Measurements from ENCODE around the gene CYP21A2. TPM values are rescaled to one million over a fixed set of nuclear protein-coding genes. Genes with fewer than 3 reads are reported as not detected.
"Not testable (repeated sequence)": the region's sequence is repeated elsewhere in the genome, so short reads cannot be mapped to it uniquely, and the experiment has no call there.

The CYP21A2 gene
- total RNA-seq, 1 experiment from 2014 or later, result not detected

GRCh38 chr6:32046450-32047083, 8.4 kb downstream of the CYP21A2 start:
- in situ Hi-C loops (cut with HindIII; ENCODE audit: low pct_unique_long_range_greater_than_20kb, low sequenced_read_pairs), result no loop called here
- no peak for DNase-seq (ENCODE audit: low read depth, low spot score)

- in situ Hi-C loops (cut with HindIII; ENCODE audit: low pct_unique_long_range_greater_than_20kb, low sequenced_read_pairs), result no loop called here
- no peak for DNase-seq (ENCODE audit: low read depth, low spot score)
These were observed 8.9 kb downstream of the CYP21A2 start for GRCh38 chr6:32047084-32047478.

GRCh38 chr6:32047539-32047854, 9.3 kb downstream of the CYP21A2 start:
- in situ Hi-C loops (cut with HindIII; ENCODE audit: low pct_unique_long_range_greater_than_20kb, low sequenced_read_pairs), result no loop called here
- no peak for DNase-seq (ENCODE audit: low read depth, low spot score)

- in situ Hi-C loops (cut with HindIII; ENCODE audit: low pct_unique_long_range_greater_than_20kb, low sequenced_read_pairs), result no loop called here
- DNase-seq (ENCODE audit: low read depth, low spot score), result peak; percentile 67
These were observed 9.9 kb downstream of the CYP21A2 start for GRCh38 chr6:32047855-32048766.

GRCh38 chr6:32049149-32049548, 10.9 kb downstream of the CYP21A2 start:
- in situ Hi-C loops (cut with HindIII; ENCODE audit: low pct_unique_long_range_greater_than_20kb, low sequenced_read_pairs), result not testable (repeated sequence)

GRCh38 chr6:32049736-32050135, 11.5 kb downstream of the CYP21A2 start:
- in situ Hi-C loops (cut with HindIII; ENCODE audit: low pct_unique_long_range_greater_than_20kb, low sequenced_read_pairs); DNase-seq (ENCODE audit: low read depth, low spot score): not testable (repeated sequence)

More at GRCh38 chr6:32049149-32049548, 10.9 kb downstream of the CYP21A2 start:
- DNase-seq (ENCODE audit: low read depth, low spot score), result not testable (repeated sequence)

GRCh38 chr6:32050562-32050961, 12.3 kb downstream of the CYP21A2 start:
- in situ Hi-C loops (cut with HindIII; ENCODE audit: low pct_unique_long_range_greater_than_20kb, low sequenced_read_pairs), result no loop called here
- no peak for DNase-seq (ENCODE audit: low read depth, low spot score)

- DNase-seq (ENCODE audit: low read depth, low spot score); in situ Hi-C loops (cut with HindIII; ENCODE audit: low pct_unique_long_range_greater_than_20kb, low sequenced_read_pairs): not testable (repeated sequence)
These were observed 14.4 kb downstream of the CYP21A2 start for GRCh38 chr6:32052626-32053025.

- DNase-seq (ENCODE audit: low read depth, low spot score); in situ Hi-C loops (cut with HindIII; ENCODE audit: low pct_unique_long_range_greater_than_20kb, low sequenced_read_pairs): not testable (repeated sequence)
These were observed 15.1 kb downstream of the CYP21A2 start for GRCh38 chr6:32053314-32053713.

- DNase-seq (ENCODE audit: low read depth, low spot score); in situ Hi-C loops (cut with HindIII; ENCODE audit: low pct_unique_long_range_greater_than_20kb, low sequenced_read_pairs): not testable (repeated sequence)
These were observed 17.5 kb downstream of the CYP21A2 start for GRCh38 chr6:32055756-32056155.

- DNase-seq (ENCODE audit: low read depth, low spot score), result no peak
These were observed 18.0 kb downstream of the CYP21A2 start for GRCh38 chr6:32056254-32056653.

GRCh38 chr6:32057966-32058365, 19.8 kb downstream of the CYP21A2 start:
- DNase-seq (ENCODE audit: low read depth, low spot score), result no peak
- in situ Hi-C loops (cut with HindIII; ENCODE audit: low pct_unique_long_range_greater_than_20kb, low sequenced_read_pairs), result no loop called here

More at GRCh38 chr6:32056254-32056653, 18.0 kb downstream of the CYP21A2 start:
- in situ Hi-C loops (cut with HindIII; ENCODE audit: low pct_unique_long_range_greater_than_20kb, low sequenced_read_pairs), result no loop called here

- in situ Hi-C loops (cut with HindIII; ENCODE audit: low pct_unique_long_range_greater_than_20kb, low sequenced_read_pairs), result no loop called here
- DNase-seq (ENCODE audit: low read depth, low spot score), result no peak
These were observed 20.3 kb downstream of the CYP21A2 start for GRCh38 chr6:32058511-32058963.

- peak; percentile 90 for DNase-seq (ENCODE audit: low read depth, low spot score)
- in situ Hi-C loops (cut with HindIII; ENCODE audit: low pct_unique_long_range_greater_than_20kb, low sequenced_read_pairs), result no loop called here
These were observed 22.9 kb downstream of the CYP21A2 start for GRCh38 chr6:32060966-32061655.

GRCh38 chr6:32064706-32065105, 26.5 kb downstream of the CYP21A2 start:
- no peak for DNase-seq (ENCODE audit: low read depth, low spot score)
- in situ Hi-C loops (cut with HindIII; ENCODE audit: low pct_unique_long_range_greater_than_20kb, low sequenced_read_pairs), result no loop called here

- DNase-seq (ENCODE audit: low read depth, low spot score); in situ Hi-C loops (cut with HindIII; ENCODE audit: low pct_unique_long_range_greater_than_20kb, low sequenced_read_pairs): not testable (repeated sequence)
These were observed 29.3 kb downstream of the CYP21A2 start for GRCh38 chr6:32067521-32067920.

GRCh38 chr6:32068315-32068714, 30.1 kb downstream of the CYP21A2 start:
- in situ Hi-C loops (cut with HindIII; ENCODE audit: low pct_unique_long_range_greater_than_20kb, low sequenced_read_pairs), result not testable (repeated sequence)

GRCh38 chr6:32068867-32069266, 30.7 kb downstream of the CYP21A2 start:
- in situ Hi-C loops (cut with HindIII; ENCODE audit: low pct_unique_long_range_greater_than_20kb, low sequenced_read_pairs), result no loop called here
- DNase-seq (ENCODE audit: low read depth, low spot score), result no peak

More at GRCh38 chr6:32068315-32068714, 30.1 kb downstream of the CYP21A2 start:
- not testable (repeated sequence) for DNase-seq (ENCODE audit: low read depth, low spot score)
